ENCODE data around the gene RNASEH2B. TPM values are rescaled to one million over a fixed set of nuclear protein-coding genes. Genes with fewer than 3 reads are reported as not detected.

RNASEH2B gene
- total and polyA plus RNA-seq, 2 of the 13 experiments (the other 11 are each of a cell fraction or from before 2014, with no cell fraction given) = 17.2 to 55.4 TPM

DNA sequence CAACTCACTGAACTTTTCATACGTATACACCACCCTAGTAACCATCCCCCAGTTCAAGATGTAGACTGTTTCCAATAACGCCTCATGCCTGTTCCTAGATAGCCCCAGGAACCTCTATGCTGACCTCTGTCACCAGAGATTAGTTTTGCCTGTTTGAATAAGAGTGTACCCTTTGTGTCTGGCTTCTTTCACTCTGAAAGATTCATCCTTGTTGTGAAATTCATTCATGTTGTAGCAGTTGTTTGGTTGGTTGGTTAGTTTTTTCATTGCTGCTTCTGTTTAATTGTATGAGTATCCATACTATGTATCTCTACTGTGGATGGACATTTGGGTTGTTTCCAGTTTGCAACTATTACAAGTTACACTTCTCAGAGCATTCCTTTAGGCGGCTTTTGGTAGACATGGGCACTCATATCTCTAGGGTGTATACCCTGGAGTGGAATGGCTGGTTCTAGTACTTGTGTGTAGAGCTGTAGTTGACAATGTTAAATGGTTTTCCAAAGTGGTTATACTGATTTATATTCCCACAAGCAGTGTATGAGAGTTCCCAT is 1.6 kb downstream of the RNASEH2B start (continued):
- TF ChIP-seq, protein P1, sequence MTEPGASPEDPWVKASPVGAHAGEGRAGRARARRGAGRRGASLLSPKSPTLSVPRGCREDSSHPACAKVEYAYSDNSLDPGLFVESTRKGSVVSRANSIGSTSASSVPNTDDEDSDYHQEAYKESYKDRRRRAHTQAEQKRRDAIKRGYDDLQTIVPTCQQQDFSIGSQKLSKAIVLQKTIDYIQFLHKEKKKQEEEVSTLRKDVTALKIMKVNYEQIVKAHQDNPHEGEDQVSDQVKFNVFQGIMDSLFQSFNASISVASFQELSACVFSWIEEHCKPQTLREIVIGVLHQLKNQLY (CRISPR knock-in tag; IDR thresholded peaks at IDR 0.05) = no peak
- TF ChIP-seq BCL6 (CRISPR knock-in tag; IDR thresholded peaks at IDR 0.05) (peak; percentile 99), HNF4A (CRISPR knock-in tag; IDR thresholded peaks at IDR 0.05) (peak; percentile 15; the same call in 1 of the 2 replicates)

DNA sequence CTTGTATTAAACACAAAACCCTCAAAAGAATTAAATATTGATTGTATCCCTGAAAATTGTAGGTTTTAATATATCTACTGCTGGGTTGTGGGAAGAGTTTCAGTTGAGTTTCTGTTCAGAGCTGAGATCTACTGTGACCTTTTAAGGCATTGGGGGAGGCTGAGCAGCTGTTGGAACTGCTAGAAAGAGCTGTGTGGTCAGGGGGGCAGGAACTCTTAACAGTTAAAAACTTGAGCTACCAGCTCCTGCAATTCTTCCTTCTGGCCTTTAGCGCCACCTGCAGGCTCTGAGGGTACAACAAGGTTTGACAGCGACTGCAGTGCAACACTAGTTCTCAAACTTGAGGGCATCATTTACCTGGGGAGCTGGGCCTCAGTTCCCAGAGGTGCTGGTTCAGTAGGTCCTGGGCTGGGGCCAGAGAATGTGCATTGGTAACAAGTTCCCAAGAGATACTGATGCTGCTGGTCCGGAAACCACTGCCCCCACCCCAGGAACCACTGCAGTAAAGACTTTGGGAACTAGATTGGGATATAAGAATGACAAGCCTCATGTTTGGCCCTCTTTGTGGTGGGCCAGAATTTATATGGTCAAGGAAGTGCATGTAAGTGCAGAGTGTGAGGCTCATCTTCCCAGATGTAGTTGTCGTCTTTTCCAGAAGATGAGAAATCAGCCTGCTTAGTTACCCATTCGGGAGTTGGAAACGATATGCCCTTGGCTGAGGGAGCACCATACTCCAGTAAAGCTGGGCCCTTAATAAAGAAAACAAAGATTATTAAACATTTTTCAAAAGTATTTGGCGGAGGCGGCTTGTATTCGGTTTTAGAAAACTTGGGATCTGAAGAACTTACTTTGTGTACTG is 2.6 kb downstream of the RNASEH2B start:
- ChIA-PET POLR2A (interaction anchor here (0.9 kb wide), 1 partner anchor 935 kb away, joined by 3 read pairs; no protein-coding TSS in a partner anchor), CTCF (ENCODE audit: low intra/inter-chr PET ratio, low total read pairs) (no interaction called here)
- H3K4me3 ChIP-seq (replicated peaks in 1 of 3; ENCODE audit: insufficient read depth in 1 of 3, low read depth in 2 of 3, low read length in 3 of 3) = no peak overlapping the region
- H3K4me2 ChIP-seq (ENCODE audit: low read depth, low read length) = peak overlapping the region; percentile 90; the same call in 1 of the 2 replicates
- no peaks in the 10 kb centered on the region for H3K9me3 ChIP-seq (ENCODE audit: low read length)
- intact Hi-C loops (cut with micrococcal nuclease; ENCODE audit: unreplicated experiment) = loop anchor here (1.0 to 5.0 kb wide), 4 partner anchors 110 to 935 kb away; no protein-coding TSS in a partner anchor
- H3K36me3 ChIP-seq (replicated peaks in 1 of 2; ENCODE audit: control insufficient read depth in 1 of 2, insufficient read depth in 2 of 2, low read length in 2 of 2) = no peaks in the 10 kb centered on the region
- H3K27me3 ChIP-seq (ENCODE audit: control insufficient read depth in 1 of 2, insufficient read depth in 2 of 2, low read length in 2 of 2) = no peaks in the 10 kb centered on the region
- DNase-seq (ENCODE audit: low spot score) (peak; percentile 68), FAIRE-seq (peak; percentile 70), ATAC-seq (no peak)
- peaks cover 28% of the 10 kb centered on the region for H3K4me1 ChIP-seq (ENCODE audit: insufficient read depth, low read length)
- no peak overlapping the region for H3K9ac ChIP-seq (ENCODE audit: insufficient read depth, low read depth, low read length)
- H2AFZ ChIP-seq (ENCODE audit: low read length) = no peak overlapping the region
- H3K79me2 ChIP-seq (ENCODE audit: insufficient read depth, low read length) = peaks cover 25% of the 10 kb centered on the region
- no TSS peak for BruUV-seq (replicated peaks)
- H4K20me1 ChIP-seq (ENCODE audit: insufficient read depth, low read length) = peaks cover 4% of the 10 kb centered on the region; the same call in 1 of the 2 replicates
- no peak overlapping the region for H3K27ac ChIP-seq (ENCODE audit: extremely low read length, insufficient read depth, low read length)
- in situ Hi-C loops (cut with HindIII; ENCODE audit: extremely low pct_ligation_motif_present, low pct_unique_long_range_greater_than_20kb) = loop anchor here (10.0 to 25.0 kb wide), 2 partner anchors 937 to 1250 kb away; no protein-coding TSS in a partner anchor
- WGBS (ENCODE audit: low lambda C conversion rate) = 91% methylated on average over 7 of the region's 9 CpGs
- TF ChIP-seq, protein P2, sequence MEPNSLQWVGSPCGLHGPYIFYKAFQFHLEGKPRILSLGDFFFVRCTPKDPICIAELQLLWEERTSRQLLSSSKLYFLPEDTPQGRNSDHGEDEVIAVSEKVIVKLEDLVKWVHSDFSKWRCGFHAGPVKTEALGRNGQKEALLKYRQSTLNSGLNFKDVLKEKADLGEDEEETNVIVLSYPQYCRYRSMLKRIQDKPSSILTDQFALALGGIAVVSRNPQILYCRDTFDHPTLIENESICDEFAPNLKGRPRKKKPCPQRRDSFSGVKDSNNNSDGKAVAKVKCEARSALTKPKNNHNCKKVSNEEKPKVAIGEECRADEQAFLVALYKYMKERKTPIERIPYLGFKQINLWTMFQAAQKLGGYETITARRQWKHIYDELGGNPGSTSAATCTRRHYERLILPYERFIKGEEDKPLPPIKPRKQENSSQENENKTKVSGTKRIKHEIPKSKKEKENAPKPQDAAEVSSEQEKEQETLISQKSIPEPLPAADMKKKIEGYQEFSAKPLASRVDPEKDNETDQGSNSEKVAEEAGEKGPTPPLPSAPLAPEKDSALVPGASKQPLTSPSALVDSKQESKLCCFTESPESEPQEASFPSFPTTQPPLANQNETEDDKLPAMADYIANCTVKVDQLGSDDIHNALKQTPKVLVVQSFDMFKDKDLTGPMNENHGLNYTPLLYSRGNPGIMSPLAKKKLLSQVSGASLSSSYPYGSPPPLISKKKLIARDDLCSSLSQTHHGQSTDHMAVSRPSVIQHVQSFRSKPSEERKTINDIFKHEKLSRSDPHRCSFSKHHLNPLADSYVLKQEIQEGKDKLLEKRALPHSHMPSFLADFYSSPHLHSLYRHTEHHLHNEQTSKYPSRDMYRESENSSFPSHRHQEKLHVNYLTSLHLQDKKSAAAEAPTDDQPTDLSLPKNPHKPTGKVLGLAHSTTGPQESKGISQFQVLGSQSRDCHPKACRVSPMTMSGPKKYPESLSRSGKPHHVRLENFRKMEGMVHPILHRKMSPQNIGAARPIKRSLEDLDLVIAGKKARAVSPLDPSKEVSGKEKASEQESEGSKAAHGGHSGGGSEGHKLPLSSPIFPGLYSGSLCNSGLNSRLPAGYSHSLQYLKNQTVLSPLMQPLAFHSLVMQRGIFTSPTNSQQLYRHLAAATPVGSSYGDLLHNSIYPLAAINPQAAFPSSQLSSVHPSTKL (CRISPR knock-in tag; IDR thresholded peaks at IDR 0.05) = no peak
- TF ChIP-seq MTF2 (CRISPR knock-in tag; IDR thresholded peaks at IDR 0.05; ENCODE audit: borderline replicate concordance) (no peak), SAP130 (CRISPR knock-in tag; IDR thresholded peaks at IDR 0.05; ENCODE audit: low read depth) (peak; percentile 26; the same call in 1 of the 2 replicates), EP300 (IDR thresholded peaks at IDR 0.05; ENCODE audit: low read depth in 2 of 2, low read length in 2 of 2) (peak in 1 of 2 experiments; percentile 35; a peak in 1 of 4 replicates), EP300 (CRISPR knock-in tag; IDR thresholded peaks at IDR 0.05; ENCODE audit: borderline replicate concordance) (no peak), SALL2 (CRISPR knock-in tag; IDR thresholded peaks at IDR 0.05) (0 out of 2 replicates have a peak, but pooled peaks have one; percentile 14), ZFP41 (CRISPR knock-in tag; IDR thresholded peaks at IDR 0.05; ENCODE audit: borderline replicate concordance) (no peak)
- TF ChIP-seq, protein P3, sequence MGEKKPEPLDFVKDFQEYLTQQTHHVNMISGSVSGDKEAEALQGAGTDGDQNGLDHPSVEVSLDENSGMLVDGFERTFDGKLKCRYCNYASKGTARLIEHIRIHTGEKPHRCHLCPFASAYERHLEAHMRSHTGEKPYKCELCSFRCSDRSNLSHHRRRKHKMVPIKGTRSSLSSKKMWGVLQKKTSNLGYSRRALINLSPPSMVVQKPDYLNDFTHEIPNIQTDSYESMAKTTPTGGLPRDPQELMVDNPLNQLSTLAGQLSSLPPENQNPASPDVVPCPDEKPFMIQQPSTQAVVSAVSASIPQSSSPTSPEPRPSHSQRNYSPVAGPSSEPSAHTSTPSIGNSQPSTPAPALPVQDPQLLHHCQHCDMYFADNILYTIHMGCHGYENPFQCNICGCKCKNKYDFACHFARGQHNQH (CRISPR knock-in tag; IDR thresholded peaks at IDR 0.05) = no peak
- TF ChIP-seq, protein P4, sequence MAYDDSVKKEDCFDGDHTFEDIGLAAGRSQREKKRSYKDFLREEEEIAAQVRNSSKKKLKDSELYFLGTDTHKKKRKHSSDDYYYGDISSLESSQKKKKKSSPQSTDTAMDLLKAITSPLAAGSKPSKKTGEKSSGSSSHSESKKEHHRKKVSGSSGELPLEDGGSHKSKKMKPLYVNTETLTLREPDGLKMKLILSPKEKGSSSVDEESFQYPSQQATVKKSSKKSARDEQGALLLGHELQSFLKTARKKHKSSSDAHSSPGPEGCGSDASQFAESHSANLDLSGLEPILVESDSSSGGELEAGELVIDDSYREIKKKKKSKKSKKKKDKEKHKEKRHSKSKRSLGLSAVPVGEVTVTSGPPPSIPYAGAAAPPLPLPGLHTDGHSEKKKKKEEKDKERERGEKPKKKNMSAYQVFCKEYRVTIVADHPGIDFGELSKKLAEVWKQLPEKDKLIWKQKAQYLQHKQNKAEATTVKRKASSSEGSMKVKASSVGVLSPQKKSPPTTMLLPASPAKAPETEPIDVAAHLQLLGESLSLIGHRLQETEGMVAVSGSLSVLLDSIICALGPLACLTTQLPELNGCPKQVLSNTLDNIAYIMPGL (CRISPR knock-in tag; IDR thresholded peaks at IDR 0.05; ENCODE audit: borderline replicate concordance in 1 of 2, low read depth in 1 of 2) = peak in 1 of 2 experiments; percentile 14; a peak in 1 of 4 replicates
